CD4-positive, alpha-beta T cell treated with Interferon gamma for 1 hour (primary cell): ENCODE data around the gene UGT1A9.
"Not testable (repeated sequence)": the region's sequence is repeated elsewhere in the genome, so short reads cannot be mapped to it uniquely, and the experiment has no call there.

Experiments
- DNase-seq: peaks from one replicate; pipeline ENCODE4 v3.0.0-alpha.2; 2020

Gene UGT1A9

GRCh38 chr2:233713262-233713615, 41.5 kb downstream of the UGT1A9 start:
- no peak for DNase-seq

- no peak for DNase-seq
Measured at GRCh38 chr2:233714121-233714520, 42.4 kb downstream of the UGT1A9 start.

GRCh38 chr2:233718552-233718951, 46.9 kb downstream of the UGT1A9 start, which contains the start of gene UGT1A4:
UGT1A4 (plus strand) TSS chr2:233718736; CDS start chr2:233718821, 85 bp downstream.
- no peak for DNase-seq

DNA sequence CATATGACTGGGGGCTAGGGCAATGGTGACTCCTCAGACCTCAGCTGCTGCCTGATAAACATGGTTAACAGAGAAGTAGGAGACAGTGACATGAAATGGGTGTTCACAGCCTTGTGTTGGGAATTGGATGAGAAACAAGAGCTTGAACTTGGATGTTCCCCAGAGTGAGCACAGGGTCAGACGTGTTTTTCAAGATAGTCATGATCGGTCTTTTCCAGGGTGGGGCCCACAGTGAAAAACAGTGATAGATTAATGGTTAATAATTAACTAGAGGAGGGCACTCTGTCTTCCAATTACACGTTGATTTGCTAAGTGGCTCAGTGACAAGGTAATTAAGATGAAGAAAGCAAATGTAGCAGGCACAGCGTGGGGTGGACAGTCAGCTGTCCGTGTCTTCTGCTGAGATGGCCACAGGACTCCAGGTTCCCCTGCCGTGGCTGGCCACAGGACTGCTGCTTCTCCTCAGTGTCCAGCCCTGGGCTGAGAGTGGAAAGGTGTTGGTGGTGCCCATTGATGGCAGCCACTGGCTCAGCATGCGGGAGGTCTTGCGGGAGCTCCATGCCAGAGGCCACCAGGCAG, 57.1 kb downstream of the UGT1A9 start, which contains the start of gene UGT1A3:
TSS of gene UGT1A3 (plus strand) at position 320 of the 579 bp plus-strand sequence. CDS start at position 405, 85 bp downstream.
- DNase-seq, result no peak

- not testable (repeated sequence) for DNase-seq
Measured at GRCh38 chr2:233736868-233737653, 65.4 kb downstream of the UGT1A9 start.

GRCh38 chr2:233740870-233741269, 69.2 kb downstream of the UGT1A9 start:
- DNase-seq, result no peak

DNA sequence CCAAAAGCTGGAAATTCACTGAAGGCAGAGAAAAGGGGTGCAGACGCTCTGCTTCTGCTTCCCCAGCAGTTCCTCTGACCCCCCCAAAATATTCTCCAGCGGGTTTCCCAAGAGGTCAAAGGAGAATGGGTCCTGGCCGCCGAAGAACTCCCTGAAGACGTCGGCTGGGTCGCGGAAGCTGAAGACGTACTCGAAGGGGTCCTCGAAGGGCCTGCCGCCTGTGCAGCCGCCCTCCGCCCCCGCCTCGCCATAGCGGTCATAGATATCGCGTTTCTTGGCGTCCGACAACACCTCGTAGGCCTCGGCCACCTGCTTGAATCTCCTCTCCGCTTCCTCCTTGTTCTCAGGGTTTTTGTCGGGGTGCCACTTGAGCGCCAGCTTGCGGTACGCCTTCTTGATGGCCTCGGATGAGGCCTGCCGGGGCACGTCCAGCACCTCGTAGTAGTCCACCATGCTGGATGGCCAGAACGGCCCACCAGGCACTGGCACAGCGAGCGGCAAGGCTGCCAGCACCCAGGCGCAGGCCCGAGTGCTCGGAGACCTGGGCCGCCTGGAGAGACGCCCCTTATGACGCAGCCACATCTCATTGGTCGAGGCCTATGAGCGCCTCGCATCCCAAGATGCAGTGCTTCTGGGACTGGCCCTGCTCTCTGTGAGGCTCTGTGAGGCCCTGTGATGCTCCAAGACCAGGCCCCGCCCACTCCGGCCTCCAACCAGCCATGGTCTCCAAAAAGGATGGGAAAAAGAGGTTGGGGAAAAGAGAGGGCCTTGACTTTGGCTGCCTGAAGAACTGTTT, 72.0 kb downstream of the UGT1A9 start:
- DNase-seq, result no peak

- DNase-seq, result no peak
Measured at GRCh38 chr2:233745073-233745755, 73.5 kb downstream of the UGT1A9 start.

DNA sequence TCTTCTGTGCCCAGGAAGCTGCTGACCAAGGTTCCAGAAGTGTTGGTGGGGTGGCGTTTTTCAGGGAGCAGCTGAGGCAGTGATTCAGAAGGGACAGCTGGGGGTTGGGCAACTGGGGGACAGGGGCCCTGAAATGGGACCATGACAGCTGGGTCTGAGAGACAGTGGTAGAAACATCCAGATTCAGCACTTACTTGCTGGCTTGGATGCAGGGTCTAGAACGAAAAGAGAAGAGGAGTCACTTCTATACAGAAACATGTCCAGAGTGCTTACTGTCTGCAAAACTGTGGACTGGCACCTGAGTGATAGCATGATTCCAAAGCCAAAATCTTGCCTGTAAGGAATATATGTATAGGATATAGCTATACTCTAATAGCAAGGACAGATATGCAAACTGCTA, 74.1 kb downstream of the UGT1A9 start:
- DNase-seq, result not testable (repeated sequence)

- DNase-seq, result no peak
Measured at GRCh38 chr2:233746475-233747282, 75.0 kb downstream of the UGT1A9 start.

DNA sequence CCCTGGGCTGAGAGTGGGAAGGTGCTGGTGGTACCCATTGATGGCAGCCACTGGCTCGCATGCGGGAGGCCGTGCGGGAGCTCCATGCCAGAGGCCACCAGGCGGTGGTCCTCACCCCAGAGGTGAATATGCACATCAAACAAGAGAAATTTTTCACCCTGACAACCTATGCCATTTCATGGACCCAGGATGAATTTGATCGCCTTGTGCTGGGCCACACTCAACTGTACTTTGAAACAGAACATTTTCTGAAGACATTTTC, 75.5 kb downstream of the UGT1A9 start:
- DNase-seq, result no peak

DNA sequence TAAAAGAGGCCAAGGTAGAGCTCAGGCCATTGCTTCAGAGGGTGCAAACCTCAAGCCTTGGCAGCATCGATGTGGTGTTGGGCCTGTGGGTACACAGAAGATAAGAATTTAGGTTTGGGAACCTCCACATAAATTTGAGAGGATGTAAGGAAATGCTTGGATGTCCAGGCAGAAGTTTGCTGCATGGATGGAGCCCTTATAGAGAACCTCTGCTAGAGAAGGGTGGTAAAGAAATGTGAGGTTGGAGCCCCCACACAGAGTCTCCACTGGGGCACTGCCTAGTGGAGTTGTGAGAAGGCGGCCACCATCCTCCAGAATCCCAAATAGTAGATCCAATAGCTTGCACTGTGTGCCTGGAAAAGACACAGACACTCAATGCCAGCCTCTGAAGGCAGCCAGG, 79.0 kb downstream of the UGT1A9 start:
- not testable (repeated sequence) for DNase-seq

- not testable (repeated sequence) for DNase-seq
Measured at GRCh38 chr2:233751212-233752009, 79.7 kb downstream of the UGT1A9 start.

DNA sequence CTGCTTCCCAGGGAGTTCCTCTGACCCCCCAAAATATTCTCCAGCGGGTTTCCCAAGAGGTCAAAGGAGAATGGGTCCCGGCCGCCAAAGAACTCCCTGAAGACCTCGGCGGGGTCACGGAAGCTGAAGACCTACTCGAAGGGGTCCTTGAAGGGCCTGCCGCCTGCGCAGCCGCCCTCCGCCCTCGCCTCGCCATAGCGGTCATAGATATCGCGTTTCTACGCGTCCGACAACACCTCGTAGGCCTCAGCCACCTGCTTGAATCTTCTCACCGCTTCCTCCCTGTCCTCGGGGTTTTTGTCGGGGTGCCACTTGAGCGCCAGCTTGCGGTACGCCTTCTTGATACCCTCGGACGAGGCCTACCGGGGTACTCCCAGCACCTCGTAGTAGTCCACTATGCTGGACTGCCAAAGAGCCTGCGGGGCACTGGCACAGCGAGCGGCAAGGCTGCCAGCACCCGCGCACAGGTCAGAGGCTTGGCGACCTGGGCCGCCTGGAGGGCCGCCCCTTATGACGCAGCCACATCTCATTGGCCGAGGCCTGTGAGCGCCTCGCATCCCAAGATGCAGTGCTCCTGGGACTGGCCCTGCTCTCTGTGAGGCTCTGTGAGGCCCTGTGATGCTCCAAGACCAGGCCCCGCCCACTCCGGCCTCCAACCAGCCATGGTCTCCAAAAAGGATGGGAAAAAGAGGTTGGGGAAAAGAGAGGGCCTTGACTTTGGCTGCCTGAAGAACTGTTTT, 83.3 kb downstream of the UGT1A9 start:
- DNase-seq, result no peak

DNA sequence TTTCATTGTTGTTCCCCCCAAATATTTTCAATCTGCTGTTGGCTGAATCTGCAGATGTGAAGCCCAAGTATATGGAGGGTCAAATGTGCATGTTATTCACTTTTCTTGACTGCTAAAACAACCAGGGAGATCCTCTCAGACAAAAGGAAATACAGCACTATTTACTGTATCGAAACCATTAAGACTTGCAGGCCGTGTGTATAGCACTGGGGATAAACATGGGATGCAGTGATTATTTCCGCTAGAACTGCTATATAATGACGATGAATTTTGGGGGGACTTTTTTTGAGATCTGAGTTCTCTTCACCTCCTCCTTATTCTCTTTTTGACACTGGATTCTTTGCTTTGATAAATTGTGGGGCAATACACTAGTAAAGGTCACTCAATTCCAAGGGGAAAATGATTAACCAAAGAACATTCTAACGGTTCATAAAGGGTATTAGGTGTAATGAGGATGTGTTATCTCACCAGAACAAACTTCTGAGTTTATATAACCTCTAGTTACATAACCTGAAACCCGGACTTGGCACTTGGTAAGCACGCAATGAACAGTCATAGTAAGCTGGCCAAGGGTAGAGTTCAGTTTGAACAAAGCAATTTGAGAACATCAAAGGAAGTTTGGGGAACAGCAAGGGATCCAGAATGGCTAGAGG, 84.9 kb downstream of the UGT1A9 start:
- no peak for DNase-seq

DNA sequence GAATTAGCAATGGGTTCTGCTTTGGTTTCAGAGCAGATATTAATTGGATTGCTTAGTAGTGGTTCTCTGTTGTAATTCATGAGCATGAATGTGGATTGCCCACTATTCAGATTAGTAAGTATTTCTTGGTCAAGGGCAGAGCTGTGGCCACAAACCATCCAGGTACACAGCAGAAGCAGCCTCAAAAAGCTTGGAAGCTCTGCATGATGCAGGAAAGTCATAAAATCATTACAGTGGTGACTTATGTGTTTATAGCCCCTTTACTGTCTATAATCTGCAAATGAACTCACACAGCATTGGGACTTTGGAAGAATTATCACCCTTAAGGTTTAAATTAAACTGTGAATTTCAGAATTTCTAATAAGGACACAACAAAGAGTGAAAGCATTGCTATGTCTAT, 86.4 kb downstream of the UGT1A9 start:
- no peak for DNase-seq

GRCh38 chr2:233758849-233759248, 87.2 kb downstream of the UGT1A9 start:
- no peak for DNase-seq

- no peak for DNase-seq
Measured at GRCh38 chr2:233760043-233760442, 88.3 kb downstream of the UGT1A9 start, which contains the start of gene UGT1A1. UGT1A1 (plus strand) TSS chr2:233760270; CDS start chr2:233760288, 18 bp downstream.

DNA sequence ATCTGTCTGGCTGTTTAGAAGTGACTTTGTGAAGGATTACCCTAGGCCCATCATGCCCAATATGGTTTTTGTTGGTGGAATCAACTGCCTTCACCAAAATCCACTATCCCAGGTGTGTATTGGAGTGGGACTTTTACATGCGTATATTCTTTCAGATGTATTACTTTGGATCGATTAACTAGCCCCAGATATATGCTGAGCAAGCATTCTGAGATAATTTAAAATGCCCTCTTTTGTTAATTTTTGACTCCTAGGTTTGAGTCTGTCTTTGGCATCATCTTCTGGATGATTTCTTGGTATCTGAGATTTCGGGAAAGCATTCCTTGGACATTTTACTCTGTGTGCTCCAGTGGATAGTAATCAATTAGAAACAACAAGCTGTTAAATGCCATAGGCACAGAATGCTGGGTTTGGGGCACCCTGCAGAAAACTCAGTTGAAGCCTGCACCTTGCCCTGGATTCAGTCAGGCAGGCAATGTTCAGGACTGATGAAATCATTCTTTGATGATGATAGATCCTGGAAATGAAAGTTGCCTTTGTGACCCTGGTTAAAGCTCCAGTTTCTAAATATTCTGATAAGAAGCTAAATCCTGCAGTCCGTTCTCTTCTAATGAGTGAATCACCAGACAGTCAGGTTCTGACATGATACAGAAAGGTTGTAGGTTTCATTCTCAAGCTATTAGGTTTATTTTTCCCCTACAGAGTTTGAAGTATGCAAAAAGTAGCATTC, 89.5 kb downstream of the UGT1A9 start:
- no peak for DNase-seq
